CD4-positive, alpha-beta T cell treated with Interleukin-4 for 4 hours (primary cell): ENCODE data around the gene PTPRA.

Experiments used
- DNase-seq: peaks from one replicate; pipeline ENCODE4 v3.0.0-alpha.2; 2020

The PTPRA gene

DNA sequence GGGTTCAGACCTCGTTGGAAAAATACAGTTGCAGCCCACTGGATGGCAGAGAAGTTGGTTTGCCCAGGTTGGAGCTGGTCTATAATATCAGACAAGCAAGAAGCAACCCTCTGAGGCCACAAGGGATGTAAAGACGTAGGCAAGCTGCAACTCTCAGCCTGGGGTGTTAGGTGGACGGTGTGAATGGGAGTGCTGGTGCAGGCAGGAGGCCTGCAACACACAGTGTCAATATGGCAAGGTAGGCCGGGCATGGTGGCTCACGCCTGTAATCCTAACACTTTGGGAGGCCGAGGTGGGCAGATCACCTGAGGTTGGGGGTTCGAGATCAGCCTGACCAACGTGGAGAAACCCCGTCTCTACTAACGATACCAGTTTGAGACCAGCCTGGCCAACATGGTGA, 22.2 kb upstream of the PTPRA start:
- no peak for DNase-seq

DNA sequence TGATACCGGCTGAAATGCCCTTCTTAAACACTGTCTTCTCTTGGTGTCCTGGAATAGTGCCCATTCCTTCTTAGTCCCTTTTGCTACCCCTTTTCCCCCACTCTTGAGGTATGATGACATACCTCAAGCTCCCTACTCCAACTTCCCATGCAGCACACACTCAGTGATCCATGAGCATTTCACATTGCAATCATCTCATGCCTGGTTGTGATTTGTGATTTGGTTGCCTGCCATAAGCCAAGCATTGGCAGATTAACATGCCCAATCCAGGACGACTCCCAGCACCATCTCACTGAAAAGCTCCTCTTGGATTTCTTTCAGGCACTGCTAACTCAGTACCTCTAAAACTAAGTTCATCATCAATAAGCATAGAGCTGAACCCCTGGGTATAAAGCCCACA, 14.7 kb upstream of the PTPRA start:
- no peak for DNase-seq

DNA sequence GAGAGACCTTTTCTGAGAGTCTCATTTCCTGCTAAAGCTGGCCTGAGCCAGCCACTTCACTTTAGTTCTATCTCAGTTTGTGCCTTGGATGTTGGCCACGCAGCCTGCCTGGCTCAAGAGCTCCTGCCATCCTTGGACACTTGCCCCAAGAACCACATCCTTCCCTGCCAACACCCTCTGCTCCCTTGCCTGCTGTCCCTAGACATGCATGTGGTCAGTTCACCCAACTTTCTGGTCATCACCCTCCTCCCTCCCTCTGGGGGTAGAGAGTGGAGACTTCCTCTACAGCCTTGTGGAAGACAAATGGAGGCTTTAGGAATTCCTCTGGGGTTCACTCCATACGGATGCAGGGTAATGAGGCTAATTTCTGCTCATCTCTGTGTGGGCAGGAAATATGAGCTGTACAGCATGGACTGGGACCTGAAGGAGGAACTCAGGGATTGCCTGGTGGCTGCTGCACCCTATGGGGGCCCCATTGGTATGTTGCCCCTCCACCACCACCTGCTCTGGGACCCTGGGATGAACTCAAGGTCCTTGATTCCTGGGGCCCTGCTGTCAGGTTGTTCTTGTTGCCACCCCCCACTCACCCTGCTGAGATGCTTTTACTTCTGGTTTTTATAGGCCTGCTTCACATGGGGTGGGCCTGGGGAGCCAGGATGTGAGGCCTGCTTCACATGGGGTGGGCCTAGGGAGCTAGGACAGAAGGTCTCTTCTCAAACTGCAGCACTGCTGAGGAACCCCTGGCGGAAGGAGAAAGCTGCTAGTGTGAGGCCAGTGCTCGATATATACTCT, 13.8 kb upstream of the PTPRA start:
- DNase-seq = no peak

DNA sequence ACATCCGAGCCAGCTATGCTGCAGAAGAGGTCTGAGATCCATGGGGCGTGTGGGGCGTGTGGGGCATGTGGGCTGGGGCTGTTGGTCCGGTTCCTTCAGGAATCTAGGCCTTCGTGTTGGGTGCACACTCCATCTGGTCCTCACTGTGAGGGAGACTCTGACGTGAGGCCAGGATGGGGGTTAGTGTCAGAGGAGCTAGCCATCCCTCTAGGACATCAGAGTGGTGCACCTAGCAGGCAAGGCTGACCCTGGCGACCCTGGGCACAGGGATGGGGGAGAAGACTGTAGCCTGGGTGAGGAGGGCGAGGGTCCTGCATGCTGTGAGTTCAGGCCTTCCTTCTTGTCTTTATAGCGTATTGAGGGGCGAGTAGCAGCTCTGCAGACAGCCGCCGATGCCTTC, 8.7 kb upstream of the PTPRA start:
- DNase-seq = no peak

DNA sequence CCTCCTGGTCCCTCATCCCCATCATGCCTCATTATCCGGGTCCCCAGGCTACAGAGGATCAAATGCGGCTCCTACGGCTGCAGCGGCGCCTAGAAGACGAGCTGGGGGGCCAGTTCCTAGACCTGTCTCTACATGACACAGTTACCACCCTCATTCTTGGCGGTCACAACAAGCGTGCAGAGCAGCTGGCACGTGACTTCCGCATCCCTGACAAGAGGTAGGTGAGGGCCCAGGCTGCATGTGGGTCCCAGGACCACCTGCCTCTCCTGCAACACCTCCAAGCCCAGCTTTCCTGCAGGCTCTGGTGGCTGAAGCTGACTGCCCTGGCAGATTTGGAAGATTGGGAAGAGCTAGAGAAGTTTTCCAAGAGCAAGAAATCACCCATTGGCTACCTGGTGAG, 8.2 kb upstream of the PTPRA start:
- DNase-seq = no peak

DNA sequence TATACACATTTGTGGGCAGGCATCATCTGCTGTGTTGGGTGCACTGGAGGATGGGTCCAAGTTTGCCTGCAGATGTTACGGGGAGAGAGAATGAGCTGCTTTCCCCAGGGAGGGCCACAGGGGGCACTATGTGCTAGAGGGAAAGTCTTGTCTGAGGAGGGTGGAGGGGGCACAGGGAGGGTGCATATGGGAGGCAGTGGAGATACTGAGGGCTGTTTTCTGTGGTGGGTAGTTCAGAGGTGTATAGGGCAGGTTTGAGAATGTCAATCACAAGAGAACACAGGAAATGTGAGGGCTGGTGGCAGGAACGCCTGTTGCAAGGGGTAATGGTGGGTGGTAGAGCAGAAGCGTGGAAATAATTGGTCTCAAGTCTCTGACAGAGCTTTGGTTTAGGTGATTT, 7.7 kb upstream of the PTPRA start:
- peak; percentile 36 for DNase-seq

DNA sequence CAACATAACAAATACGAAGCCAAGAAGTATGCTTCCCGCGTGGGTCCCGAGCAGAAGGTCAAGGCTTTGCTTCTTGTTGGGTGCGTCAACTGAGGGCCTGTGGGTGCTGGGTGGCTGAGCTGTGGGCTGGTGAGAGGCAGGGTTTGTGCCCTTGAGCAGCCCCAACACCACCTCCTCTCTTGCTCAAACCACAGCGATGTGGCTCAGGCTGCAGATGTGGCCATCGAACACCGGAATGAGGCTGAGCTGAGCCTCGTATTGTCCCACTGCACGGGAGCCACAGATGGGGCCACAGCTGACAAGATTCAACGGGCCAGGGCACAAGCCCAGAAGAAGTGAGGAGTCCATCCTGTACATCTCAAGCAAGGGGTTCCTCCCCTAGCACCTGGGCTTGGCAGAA, 7.0 kb upstream of the PTPRA start:
- no peak for DNase-seq

DNA sequence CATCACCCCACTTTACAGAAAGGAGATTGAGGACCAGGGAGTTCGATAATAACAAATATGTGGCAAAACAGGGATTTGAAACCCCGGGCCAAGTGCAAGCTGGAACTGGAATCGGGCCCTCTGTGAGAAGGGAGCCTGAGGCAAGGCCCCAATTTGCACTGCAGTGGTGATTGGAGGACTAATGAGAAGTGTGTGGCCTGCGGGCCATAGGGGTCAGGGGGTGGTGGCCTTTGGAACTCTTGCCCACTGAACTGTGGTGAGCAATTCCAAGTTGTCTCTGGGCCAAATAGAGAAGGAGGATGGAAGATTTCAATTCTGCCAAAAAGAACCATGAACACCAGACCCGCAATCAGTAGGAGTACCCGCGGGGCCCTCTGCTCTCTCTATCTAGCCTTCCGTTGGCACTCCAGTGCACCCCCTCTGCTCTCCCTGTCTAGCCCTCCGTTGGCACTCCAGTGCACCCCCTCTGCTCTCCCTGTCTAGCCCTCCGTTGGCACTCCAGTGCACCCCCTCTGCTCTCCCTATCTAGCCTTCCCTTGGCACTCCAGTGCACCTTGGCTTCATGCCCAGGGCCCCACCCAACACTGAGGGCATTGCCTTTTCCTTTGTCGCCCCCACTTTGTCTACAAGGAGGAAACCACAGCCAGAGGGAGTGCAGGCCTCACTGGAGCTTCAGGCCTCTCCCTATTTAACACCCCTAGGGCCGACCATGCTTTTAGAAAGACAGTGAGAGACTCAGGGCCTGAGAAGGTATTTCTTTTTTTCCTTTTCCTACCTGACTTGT, 6.0 kb upstream of the PTPRA start:
- DNase-seq = no peak

DNA sequence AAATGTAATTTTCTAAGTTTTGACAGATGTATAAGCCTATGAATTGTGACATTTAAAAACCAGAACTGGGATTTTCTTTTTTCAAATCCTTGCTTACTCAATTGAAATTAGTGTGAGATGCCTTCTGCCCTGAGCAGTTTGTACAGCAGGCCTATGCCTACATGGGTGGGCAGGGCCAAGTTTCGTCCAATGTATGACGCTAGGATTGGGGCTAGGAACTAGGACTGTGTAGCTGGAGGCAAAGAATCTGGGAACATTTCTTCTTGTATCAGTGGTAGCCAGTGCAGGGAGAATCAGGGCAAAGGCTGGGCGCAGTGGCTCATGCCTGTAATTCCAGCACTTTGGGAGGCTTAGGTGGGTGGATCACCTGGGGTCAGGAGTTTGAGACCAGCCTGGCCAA, 3.9 kb upstream of the PTPRA start:
- no peak for DNase-seq

DNA sequence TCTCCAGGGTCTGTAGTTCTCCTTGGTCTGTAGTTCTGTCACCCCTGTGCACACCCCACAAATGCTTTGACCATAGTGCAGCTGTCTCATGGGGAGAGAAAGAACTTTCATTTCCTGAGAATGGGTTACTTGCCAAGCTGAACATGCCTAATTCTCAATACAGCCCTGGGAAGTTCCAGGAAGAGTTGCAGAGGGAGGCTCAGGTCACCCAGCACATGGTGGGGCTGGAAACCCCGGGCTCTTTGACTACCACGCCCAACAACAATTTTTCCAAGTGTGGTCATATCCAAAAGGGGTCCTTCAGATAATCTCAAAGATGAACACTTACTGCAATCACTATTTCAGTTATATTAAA, 2.2 kb upstream of the PTPRA start:
- DNase-seq = no peak

DNA sequence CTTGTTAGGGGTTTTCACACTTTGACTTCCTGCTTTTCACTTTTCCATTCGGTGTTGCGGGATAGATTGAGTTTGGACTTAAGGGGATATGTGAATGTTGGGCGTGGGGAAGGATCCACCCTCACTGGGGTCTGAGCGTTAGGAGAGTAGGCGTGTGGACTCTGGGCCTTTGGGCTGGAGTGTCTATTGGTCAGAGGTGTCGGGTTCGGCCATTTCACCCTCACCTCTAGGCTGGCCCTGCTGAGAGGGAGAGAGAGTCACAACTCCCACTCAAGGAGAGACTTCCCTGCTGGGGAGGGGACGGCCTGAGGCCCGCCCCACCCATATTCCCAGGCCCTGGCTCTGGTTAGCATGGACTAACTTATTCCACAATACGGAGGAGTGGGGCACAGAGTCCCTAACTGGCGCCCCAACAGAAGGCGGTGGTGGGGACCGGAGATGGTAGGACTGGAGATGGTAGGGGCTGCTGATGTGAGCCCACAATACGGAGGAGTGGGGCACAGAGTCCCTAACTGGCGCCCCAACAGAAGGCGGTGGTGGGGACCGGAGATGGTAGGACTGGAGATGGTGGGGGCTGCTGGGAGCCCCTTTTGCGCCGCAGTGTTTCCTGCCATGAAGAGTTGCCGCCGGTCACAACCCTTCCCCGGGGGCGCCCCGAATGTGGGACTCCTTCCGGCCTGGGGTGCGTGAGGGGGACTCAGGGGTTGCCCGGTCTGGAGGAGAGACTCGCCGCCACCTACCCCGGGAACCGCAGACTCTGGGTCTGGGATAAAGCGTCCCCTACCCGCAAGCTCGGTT, 1.4 kb upstream of the PTPRA start:
- DNase-seq = no peak

DNA sequence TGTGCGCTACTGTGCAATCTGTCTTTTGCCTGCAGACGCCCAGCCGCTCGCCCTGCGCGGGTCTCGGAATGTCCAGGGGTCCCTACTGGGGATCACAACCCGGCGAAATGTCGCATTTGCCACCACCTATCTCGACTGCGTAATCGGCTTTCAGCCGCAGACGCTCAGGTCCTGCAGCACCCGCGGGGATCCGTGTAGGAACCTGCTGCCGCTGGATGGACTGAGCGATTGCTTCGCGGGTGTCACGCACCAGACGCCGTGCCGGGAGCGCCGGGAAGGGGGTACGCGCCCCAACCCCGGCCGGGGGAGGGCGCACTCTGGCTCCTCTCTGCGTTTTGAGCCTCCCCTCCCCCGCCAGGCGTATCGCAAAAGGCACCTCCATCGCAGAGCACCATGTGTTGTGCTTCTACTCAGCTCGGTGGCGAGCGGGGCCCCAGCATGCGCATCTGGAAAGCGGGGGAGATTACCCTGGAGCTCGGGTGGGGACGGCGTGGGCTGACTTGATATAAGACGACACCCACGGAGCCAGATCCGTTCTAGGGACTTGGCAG, 747 bp upstream of the PTPRA start:
- peak; percentile 64 for DNase-seq

DNA sequence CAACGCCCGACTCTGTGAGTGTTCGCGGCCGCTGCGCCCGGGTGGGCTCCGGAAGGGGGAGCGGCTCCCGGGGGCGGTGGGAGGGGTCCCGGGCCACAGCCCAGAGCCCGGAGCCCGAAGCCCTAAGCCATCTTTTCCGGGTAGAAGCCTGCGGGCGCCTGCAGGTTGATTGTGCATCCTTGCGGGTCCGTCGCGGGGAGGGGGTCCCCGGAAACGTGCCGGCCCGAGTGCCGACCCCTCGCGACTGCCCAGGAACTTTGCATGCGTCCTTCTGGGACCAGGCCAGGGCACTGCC, 413 bp downstream of the PTPRA start:
- peak; percentile 51 for DNase-seq

DNA sequence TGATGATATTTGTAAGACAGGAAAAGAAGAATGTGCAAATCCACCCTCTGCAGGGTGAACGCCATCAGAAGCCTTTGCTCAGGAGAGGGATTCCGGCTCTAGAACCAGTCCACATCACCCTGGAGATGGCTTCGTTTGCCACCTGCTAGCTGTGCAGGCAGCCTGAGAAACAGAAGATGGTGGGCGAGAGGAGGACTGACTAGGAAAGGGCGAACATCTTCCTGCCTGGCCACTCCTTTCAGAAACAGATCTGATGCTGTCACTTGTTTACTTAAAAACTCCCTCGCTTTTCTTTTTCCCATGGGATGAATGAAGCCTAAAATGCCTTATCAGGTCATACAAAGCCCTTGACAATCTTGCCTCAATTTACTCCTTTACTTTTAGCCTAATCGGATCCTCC, 1.2 kb downstream of the PTPRA start:
- DNase-seq = no peak

DNA sequence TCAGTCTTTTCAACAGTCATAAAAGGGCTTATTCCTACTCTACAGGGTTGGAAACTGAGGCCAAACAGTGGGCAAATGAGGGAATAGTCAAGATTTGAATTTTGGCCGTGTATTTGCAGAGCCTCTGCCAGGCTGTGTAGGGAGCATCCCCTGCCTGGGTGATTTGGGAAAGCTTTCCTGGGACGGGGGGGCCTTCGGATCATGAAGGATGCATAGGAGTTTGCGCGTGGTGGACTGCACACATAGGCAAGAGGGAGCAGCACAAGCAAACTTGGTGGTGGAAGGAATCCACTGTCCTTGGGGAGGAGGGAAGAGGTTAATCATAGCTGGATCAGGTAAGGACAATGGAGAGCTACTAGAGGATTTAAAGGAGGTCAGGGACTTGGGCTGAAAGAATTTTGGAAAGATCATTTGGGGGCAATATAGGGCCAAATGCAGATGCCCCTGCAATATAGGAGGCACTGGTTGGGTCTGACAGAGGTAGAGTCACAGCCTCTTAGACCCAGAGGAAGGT, 2.5 kb downstream of the PTPRA start:
- DNase-seq = no peak

DNA sequence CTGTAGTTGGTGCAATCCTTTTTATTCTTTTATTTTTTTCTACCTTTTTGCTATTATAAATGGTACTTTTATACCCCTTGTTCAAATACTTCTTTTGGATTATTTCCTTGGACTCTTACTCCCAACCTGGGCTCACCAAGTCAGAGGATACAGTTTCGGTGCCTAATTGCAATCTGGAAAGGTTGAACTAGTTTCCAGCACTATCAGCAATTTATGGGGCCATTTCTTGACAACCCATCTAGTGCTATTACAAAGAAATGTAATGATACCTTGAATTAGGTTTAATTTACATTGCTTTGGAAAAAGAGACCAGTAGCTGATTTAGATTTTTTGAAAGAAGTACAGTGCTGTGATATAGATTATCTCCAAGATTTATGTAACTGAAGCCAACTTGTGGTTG, 5.2 kb downstream of the PTPRA start:
- DNase-seq = no peak

DNA sequence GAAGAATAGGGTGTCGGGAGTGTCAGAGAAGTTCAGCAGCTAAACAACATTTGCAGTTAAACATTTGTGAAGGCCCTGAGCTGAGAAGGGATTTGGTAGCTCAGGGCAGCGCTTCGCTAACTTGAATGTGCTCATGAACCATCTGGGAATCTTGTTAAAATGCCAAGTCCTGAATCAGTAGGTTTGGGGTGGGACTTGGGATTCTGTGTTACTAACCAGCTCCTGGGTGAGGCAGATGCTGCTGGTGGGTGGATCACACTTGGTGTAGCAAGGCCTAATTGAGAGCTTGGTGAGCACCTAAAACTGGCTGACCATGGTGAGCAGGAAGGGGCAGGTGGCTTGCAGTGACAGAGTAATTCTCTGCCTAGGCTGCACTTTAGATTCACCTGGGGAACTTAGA, 5.9 kb downstream of the PTPRA start:
- DNase-seq = no peak

DNA sequence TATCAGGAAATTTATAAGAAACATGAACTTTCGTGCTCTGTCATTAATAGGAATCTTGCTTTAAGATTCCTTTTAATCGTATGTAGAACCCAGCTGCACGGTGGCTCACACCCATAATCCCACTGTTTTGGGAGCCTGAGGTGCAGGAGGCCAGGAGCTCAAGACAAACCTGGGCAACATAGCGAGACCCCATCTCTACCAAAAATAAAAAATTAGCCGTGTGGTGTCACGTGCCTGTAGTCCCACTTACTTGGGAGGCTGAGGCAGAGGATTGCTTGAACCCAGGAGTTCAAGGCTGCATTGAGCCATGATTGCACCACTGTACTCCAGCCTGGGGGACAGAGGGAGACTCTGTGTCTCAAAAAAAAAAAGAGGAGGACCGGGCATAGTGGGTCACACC, 7.4 kb downstream of the PTPRA start:
- no peak for DNase-seq

DNA sequence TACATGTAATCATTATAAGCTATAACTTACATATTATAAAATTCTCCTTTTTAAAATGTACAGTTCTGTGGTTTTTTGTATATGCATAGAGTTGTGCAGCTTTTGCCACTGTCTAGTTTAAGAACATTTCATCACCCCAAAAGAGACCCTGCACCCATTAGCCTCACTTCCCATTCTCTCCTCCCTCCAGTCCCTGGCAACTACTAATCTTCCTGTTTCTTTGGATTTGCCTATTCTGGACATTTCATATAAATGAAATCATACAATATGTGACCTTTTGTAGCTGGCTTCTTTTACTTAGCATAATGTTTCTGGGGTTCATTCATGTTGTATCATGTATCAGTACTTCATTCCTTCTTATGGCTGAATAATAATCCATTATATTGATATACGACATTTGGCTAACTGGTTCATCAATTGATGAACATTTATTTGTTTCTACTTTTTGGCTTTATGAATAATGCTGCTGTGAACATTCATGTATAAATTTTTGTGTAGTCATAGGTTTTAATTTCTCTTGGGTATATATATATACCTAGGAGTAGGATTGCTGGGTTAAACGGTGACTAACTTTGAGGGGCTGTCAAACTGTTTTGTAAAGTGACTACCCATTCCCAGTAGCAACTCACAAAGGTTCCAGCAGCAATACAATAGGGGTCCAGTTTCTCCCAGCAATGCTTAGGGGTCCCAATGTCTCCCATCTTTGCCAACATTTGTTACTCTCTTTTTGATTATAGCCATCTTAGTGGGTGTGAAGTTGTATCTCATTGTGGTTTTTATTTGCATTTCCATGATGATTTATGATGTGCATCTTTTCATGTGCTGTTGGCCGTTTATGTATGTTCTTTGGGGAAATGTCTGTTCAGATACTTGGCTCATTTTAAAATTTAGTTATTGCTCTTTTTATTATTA, 10.7 kb downstream of the PTPRA start:
- no peak for DNase-seq

DNA sequence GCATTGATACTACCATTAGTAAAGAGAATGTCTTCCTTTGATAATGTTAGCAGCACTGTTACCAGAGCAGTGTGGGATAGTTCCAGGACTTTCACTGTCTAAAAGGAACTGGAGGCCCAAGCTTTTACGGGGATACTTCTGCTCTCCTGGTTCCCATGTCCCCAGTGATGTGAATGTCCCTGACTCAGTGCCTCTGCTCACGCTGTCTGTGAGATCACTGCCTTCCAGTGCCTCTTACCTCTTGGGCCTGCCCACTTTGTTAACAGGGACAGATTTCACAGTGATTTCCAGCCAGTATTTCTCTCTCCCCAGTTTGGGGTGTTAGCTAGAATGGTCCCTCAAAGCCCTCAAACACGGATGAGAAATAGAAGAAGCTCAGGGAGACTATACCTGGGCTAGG, 14.4 kb downstream of the PTPRA start:
- no peak for DNase-seq

DNA sequence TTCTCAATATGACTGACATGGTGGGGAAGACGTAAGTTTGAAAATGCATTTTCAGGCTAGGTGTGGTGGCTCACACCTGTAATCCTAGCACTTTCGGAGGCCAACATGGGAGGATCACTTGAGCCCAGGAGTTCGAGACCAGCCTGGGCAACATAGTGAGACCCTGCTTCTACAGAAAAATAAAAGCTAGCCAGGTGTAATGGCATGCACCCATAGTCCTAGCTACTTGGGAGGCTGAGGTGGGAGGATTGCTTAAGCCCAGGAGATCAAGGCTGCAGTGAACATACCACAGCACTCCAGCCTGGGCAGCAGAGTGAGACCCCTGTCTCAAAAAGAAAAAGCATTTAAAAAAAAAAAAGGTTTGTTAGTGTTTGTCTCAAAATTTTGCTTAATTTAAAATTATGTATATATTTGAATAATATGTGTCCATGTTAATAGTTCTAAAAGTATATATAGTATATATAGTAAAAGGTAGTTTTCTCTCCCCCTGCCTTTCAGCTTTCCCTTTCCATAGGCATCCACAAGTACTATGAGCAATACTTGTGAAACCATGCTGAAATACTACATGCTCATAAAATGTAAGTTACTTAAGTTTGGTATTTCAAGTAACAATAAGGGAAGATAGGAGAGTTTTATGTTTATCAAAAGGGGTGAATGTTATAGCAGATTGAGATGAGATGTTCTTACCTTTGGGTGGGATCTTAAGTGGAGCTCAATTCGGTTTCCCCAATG, 15.1 kb downstream of the PTPRA start:
- no peak for DNase-seq

DNA sequence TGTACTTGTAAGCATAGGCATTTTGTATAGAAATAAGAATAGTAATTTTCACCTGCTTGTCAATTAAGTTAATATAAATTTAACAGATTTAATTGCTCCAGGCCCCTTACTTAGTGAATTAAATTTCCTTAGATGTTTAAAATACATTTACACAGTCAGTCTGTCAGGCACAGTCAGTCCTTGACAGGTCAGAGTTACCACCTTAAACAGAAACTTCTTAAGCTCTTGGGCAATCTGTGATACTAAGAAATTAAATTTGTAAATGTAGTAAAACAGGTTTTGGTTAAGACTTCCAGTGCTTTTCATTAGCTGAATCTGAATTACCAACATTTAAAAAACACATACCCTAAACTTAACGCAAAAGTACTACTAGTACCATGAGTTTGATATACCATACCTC, 15.9 kb downstream of the PTPRA start:
- DNase-seq = no peak
